Measurements from ENCODE around the gene CABYR.

GRCh38 chr18:24114924-24115549 is 23.8 kb upstream of the CABYR start:
- TF ChIP-seq POLR2A (IDR thresholded peaks at IDR 0.05) (no peak), CTCF (IDR thresholded peaks at IDR 0.05) (no peak)
